NB4 (cell line): Measurements from ENCODE around the gene AOPEP.

Experiments
- DNase-seq: peaks from one replicate; pipeline ENCODE4 v3.0.0; 2010; ENCODE audit warnings: low read depth
- H3K4me3 ChIP-seq: one replicate; pipeline ENCODE4 v1.5.1; 2011; ENCODE audit warnings: mild to moderate bottlenecking, low read depth, low read length, moderate library complexity
- MYC ChIP-seq: IDR thresholded peaks from 2 replicates; pipeline ENCODE4 v1.6.1; 2011; ENCODE audit warnings: low read depth, low read length
- POLR2A ChIP-seq: IDR thresholded peaks from 2 replicates; pipeline ENCODE4 v1.6.1; 2011; ENCODE audit warnings: mild to moderate bottlenecking; ENCODE audit not compliant: insufficient read length; ENCODE audit errors: extremely low read depth
- TF ChIP-seq, protein P1 (sequence below): IDR thresholded peaks from one replicate; pipeline ENCODE4 v1.5.1; 2012; ENCODE audit warnings: low read depth, low read length
- TF ChIP-seq, protein P2 (sequence below): IDR thresholded peaks from 2 replicates; pipeline ENCODE4 v1.6.1; 2011; ENCODE audit warnings: low read depth, low read length

AOPEP gene

DNA sequence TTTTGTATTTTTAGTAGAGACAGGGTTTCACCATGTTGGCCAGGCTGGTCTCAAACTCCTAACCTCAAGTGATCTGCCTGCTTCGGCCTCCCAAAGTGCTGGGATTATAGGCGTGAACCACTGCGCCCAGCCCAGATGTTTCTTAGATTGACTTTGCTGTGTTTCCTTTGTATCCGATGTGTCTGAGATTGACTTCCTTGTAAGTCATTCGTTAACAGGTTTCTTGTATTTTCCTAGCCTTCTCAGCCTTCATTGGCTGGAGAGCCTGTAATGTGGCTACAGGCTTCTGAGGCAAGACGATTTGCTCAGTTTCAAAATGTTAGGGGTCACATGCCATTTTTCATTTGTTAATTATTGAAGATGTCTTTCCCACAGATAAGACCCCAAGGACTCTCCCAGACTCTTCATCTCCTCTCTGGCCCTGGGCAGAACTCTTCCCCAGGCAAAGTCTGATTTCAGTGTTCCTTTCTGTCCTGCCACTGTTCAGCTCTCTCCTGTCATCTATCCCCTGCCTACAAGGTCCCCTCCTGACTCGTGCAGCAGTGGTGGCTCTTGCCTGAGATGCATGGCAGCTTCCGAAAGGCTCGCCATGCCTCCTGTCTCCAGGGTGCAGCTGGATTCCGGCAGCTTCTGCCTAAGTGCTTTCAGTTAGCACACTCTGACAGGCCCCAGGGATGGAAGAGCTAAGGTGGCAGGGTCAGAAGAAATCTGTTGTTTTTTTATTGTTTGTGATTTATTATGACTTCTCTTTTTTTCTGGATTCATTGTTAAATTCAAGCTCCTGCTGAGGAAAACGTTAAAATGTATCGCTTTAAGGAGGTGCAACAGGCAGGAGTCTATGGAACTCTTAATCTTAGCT, 206.4 kb downstream of the AOPEP start:
- TF ChIP-seq, protein P1, sequence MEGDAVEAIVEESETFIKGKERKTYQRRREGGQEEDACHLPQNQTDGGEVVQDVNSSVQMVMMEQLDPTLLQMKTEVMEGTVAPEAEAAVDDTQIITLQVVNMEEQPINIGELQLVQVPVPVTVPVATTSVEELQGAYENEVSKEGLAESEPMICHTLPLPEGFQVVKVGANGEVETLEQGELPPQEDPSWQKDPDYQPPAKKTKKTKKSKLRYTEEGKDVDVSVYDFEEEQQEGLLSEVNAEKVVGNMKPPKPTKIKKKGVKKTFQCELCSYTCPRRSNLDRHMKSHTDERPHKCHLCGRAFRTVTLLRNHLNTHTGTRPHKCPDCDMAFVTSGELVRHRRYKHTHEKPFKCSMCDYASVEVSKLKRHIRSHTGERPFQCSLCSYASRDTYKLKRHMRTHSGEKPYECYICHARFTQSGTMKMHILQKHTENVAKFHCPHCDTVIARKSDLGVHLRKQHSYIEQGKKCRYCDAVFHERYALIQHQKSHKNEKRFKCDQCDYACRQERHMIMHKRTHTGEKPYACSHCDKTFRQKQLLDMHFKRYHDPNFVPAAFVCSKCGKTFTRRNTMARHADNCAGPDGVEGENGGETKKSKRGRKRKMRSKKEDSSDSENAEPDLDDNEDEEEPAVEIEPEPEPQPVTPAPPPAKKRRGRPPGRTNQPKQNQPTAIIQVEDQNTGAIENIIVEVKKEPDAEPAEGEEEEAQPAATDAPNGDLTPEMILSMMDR: no peak
- TF ChIP-seq MYC: no peak
- no peak for TF ChIP-seq POLR2A
- TF ChIP-seq, protein P2, sequence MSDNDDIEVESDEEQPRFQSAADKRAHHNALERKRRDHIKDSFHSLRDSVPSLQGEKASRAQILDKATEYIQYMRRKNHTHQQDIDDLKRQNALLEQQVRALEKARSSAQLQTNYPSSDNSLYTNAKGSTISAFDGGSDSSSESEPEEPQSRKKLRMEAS: no peak
- no peak overlapping the region for H3K4me3 ChIP-seq
- DNase-seq: no peak

DNA sequence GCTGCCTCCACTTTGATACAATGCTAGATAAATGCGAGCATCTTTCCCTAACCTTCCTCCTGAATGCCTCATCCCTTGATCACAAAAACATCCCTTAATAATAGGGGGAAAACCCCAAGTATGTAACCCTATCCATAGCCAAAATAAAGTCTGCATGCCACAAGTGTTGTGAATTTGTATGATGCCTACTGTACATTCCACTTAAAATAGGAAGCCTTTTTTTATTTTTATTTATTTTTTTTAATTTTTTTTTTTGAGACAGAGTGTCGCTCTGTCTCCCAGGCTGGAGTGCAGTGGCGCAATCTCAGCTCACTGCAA, 207.0 kb downstream of the AOPEP start:
- no peak for DNase-seq
- no peak overlapping the region for H3K4me3 ChIP-seq
- TF ChIP-seq POLR2A (no peak), MYC (no peak)
- TF ChIP-seq, protein P2: no peak
- TF ChIP-seq, protein P1: no peak

DNA sequence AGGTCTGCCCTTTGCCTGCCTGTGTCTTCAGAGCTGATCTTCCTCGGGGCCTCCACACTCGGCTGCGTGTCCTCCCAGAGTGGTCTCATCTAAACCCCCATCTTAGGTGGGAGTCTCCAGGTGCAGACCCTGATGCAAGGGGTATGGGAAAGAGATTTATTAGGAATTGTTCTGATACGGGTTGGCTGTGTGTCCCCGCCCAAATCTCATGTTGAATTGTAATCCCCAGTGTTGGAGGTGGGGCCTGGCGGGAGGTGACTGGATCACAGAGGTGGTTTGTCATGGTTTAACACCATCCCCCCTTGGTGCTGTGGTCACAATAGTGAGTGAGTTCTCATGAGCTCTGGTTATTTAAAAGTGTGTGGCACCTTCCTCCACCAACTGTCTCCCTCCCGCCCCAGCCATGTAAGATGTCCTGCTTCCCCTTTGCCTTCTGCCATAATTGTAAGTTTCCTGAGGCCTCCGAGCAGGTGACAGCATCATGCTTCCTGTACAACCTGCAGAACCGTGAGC, 208.4 kb downstream of the AOPEP start:
- no peak for TF ChIP-seq POLR2A
- TF ChIP-seq, protein P1: no peak
- TF ChIP-seq, protein P2: no peak
- TF ChIP-seq MYC: no peak
- H3K4me3 ChIP-seq: no peak overlapping the region
- no peak for DNase-seq

DNA sequence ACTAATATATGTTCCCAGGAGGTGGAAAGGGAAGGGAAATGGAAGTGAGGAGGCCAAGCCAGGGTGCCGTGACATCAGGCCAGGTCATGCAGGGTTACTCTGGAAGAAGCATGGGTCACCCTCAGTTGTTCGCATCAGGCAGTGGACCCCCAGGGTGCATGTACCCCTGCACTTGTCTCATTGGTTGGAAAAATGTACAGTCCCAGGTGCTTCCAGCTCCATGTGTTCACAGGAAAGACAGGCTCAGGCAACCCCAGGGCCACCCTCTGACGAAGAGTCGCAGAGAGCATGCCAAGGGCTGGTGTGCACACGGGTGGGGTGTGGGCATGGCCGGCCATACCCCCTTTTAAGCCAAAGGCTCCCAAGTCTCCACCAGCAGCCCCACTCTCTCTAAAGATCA, 208.9 kb downstream of the AOPEP start:
- DNase-seq: no peak
- TF ChIP-seq, protein P1: no peak
- TF ChIP-seq, protein P2: no peak
- TF ChIP-seq POLR2A (no peak), MYC (no peak)
- H3K4me3 ChIP-seq: no peak overlapping the region

DNA sequence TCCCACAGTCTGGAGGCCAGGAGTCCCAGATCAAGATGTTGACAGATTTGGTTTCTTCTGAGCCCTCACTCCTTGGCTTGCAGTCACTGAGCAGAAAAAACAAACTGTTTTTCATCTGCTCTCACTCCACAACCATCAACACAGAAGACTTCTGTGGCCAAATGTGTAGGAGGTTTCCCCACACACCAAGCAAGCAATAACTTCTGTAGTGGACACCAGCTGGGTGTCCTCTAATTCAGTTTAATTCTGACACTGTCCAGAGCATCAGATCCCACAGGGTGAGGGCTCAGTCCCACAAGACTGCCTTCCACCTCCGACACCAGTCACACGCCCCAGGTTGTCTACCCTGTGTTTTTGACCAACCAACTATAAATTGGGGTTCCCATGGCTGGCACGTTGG, 209.9 kb downstream of the AOPEP start:
- TF ChIP-seq, protein P1: no peak
- TF ChIP-seq POLR2A (no peak), MYC (no peak)
- TF ChIP-seq, protein P2: no peak
- DNase-seq: no peak
- H3K4me3 ChIP-seq: no peak overlapping the region
